ENCODE data around the gene GMNN. TPM values are rescaled to one million over a fixed set of nuclear protein-coding genes. Genes with fewer than 3 reads are reported as not detected.

The GMNN gene
- total and polyA plus RNA-seq, 4 donors: 11.4 to 18.3 (median 13.8) TPM

DNA sequence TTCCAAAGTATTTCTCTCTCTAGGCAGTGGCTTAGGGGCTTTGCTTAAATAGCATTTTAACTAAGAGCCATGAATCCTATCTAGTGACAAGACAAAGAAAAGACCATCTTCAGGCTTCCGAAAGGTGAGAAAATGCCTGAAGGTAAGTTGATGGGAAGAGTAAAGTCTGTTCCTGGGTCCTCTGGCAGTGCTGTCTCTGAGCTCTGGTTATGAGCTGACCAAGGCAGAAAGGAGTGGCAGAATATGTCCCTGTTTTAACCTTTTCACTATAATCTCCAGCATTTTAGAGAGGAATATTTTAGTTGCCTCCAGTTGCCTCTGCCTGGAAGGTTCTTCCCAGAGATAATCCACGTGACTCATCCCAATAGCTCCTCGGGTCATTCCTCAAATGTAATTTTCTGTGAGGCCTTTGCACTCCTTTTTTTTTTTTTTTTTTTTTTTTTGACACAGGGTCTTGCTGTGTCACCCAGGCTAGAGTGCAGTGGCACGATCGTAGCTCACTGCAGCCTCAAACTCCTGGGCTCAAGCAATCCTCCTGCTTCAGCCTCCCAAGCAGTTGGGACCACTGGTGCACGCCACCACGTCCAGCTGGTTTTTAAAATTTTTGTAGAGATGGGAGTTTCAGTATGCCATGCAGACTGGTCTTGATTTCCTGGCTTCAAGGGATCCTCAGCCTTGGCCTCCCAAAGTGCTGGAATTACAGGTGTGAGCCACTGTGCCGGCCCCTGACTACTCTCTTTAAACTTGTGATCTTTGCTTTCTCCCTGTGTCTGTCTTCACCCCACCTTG is 27.7 kb downstream of the GMNN start:
- Histone ChIP-seq H3K9me3 (ENCODE audit: control insufficient read depth in 4 of 4, insufficient read depth in 3 of 4, low read length in 3 of 4) (no peaks in the 10 kb centered on the region), H3K4me3 (no peak overlapping the region), H3K27ac (ENCODE audit: low read depth in 1 of 2, low read length in 1 of 2) (no peak overlapping the region), H3K36me3 (ENCODE audit: control insufficient read depth in 4 of 4, insufficient read depth in 4 of 4, low read length in 4 of 4) (no peaks in the 10 kb centered on the region), H3K9ac (ENCODE audit: insufficient read depth in 1 of 2, low read length in 2 of 2) (no peak overlapping the region), H3K4me1 (ENCODE audit: control insufficient read depth in 5 of 5, insufficient read depth in 5 of 5, low read length in 5 of 5) (no peaks in the 10 kb centered on the region), H3K27me3 (ENCODE audit: control insufficient read depth in 3 of 3, insufficient read depth in 3 of 3, low read length in 2 of 3) (no peaks in the 10 kb centered on the region)
- TF ChIP-seq CTCF (IDR thresholded peaks at IDR 0.05; ENCODE audit: control extremely low read depth, extremely low read depth): no peak
- DNase-seq (no peak), ATAC-seq (ENCODE audit: insufficient read depth, low FRiP score) (no peak)
- WGBS, 2 donors: 94 to 96% methylated on average over 8 of the region's 8 CpGs

- no peaks in the 10 kb centered on the region for H3K4me1 ChIP-seq (ENCODE audit: control insufficient read depth in 5 of 5, insufficient read depth in 5 of 5, low read length in 5 of 5)
- no peak overlapping the region for H3K27ac ChIP-seq (ENCODE audit: low read depth in 1 of 2, low read length in 1 of 2)
- no peak for TF ChIP-seq CTCF (IDR thresholded peaks at IDR 0.05; ENCODE audit: control extremely low read depth, extremely low read depth)
- ATAC-seq (ENCODE audit: insufficient read depth, low FRiP score): no peak
- H3K27me3 ChIP-seq (ENCODE audit: control insufficient read depth in 3 of 3, insufficient read depth in 3 of 3, low read length in 2 of 3): no peaks in the 10 kb centered on the region
- H3K9ac ChIP-seq (ENCODE audit: insufficient read depth in 1 of 2, low read length in 2 of 2): no peak overlapping the region
- 93 to 94% methylated on average over 3 of the region's 3 CpGs for WGBS, 2 donors
- H3K4me3 ChIP-seq: no peak overlapping the region
- DNase-seq: no peak
- peaks cover 0 to 2% (median 0%) of the 10 kb centered on the region in 4 donors for H3K36me3 ChIP-seq (ENCODE audit: control insufficient read depth in 4 of 4, insufficient read depth in 4 of 4, low read length in 4 of 4)
- H3K9me3 ChIP-seq (ENCODE audit: control insufficient read depth in 4 of 4, insufficient read depth in 3 of 4, low read length in 3 of 4): no peaks in the 10 kb centered on the region
Measured at GRCh38 chr6:24807584-24807983, 32.8 kb downstream of the GMNN start.

GRCh38 chr6:24809728-24810127 is 35.0 kb downstream of the GMNN start:
- DNase-seq (no peak), ATAC-seq (ENCODE audit: insufficient read depth, low FRiP score) (no peak)
- no peaks in the 10 kb centered on the region for H3K9me3 ChIP-seq (ENCODE audit: control insufficient read depth in 4 of 4, insufficient read depth in 3 of 4, low read length in 3 of 4)
- no peak overlapping the region for H3K4me3 ChIP-seq
- no peaks in the 10 kb centered on the region for H3K4me1 ChIP-seq (ENCODE audit: control insufficient read depth in 5 of 5, insufficient read depth in 5 of 5, low read length in 5 of 5)
- H3K36me3 ChIP-seq (ENCODE audit: control insufficient read depth in 4 of 4, insufficient read depth in 4 of 4, low read length in 4 of 4): peaks cover 0 to 2% (median 0%) of the 10 kb centered on the region in 4 donors
- no peak overlapping the region for H3K27ac ChIP-seq (ENCODE audit: low read depth in 1 of 2, low read length in 1 of 2)
- no peaks in the 10 kb centered on the region for H3K27me3 ChIP-seq (ENCODE audit: control insufficient read depth in 3 of 3, insufficient read depth in 3 of 3, low read length in 2 of 3)
- no peak for TF ChIP-seq CTCF (IDR thresholded peaks at IDR 0.05; ENCODE audit: control extremely low read depth, extremely low read depth)
- no peak overlapping the region for H3K9ac ChIP-seq (ENCODE audit: insufficient read depth in 1 of 2, low read length in 2 of 2)
- 68 to 83% methylated on average over 3 of the region's 3 CpGs for WGBS, 2 donors
